NCI-H2196 (cell line): ENCODE results near the gene FAM228B.
"Not testable (repeated sequence)": the region's sequence is repeated elsewhere in the genome, so short reads cannot be mapped to it uniquely, and the experiment has no call there.

Source experiments
- DNase-seq: peaks from one replicate; lab custom pipeline; 2025; ENCODE audit not compliant: unreplicated experiment; lab: John Stamatoyannopoulos, UW

FAM228B gene

GRCh38 chr2:24153478-24153877 lies 30.2 kb downstream of the FAM228B start:
- DNase-seq = no peak

- no peak for DNase-seq
Observed at GRCh38 chr2:24158131-24158530, 34.9 kb downstream of the FAM228B start.

GRCh38 chr2:24159708-24160107 lies 36.4 kb downstream of the FAM228B start:
- DNase-seq = no peak

GRCh38 chr2:24160761-24161160 lies 37.5 kb downstream of the FAM228B start:
- DNase-seq = no peak

- no peak for DNase-seq
Observed at GRCh38 chr2:24162494-24162893, 39.2 kb downstream of the FAM228B start.

- DNase-seq = no peak
Observed at GRCh38 chr2:24163186-24163585, 39.9 kb downstream of the FAM228B start.

GRCh38 chr2:24163601-24164000 lies 40.3 kb downstream of the FAM228B start:
- no peak for DNase-seq

- DNase-seq = no peak
Observed at GRCh38 chr2:24164416-24164973, 41.2 kb downstream of the FAM228B start.

- DNase-seq = no peak
Observed at GRCh38 chr2:24169023-24169422, 45.8 kb downstream of the FAM228B start.

- DNase-seq = no peak
Observed at GRCh38 chr2:24174851-24175277, 51.6 kb downstream of the FAM228B start, which contains the start of gene FAM228A. FAM228A (plus strand) TSS chr2:24175053; CDS start chr2:24175481, 428 bp downstream.

- DNase-seq = no peak
Observed at GRCh38 chr2:24175631-24176187, 52.4 kb downstream of the FAM228B start.

GRCh38 chr2:24176326-24176725 lies 53.1 kb downstream of the FAM228B start:
- no peak for DNase-seq

- no peak for DNase-seq
Observed at GRCh38 chr2:24179683-24180082, 56.4 kb downstream of the FAM228B start.

GRCh38 chr2:24181849-24182248 lies 58.6 kb downstream of the FAM228B start:
- DNase-seq = no peak

- DNase-seq = peak; percentile 29
Observed at GRCh38 chr2:24182507-24182906, 59.2 kb downstream of the FAM228B start.

- DNase-seq = no peak
Observed at GRCh38 chr2:24183366-24184069, 60.2 kb downstream of the FAM228B start.

- DNase-seq = no peak
Observed at GRCh38 chr2:24189551-24189950, 66.3 kb downstream of the FAM228B start.

- DNase-seq = no peak
Observed at GRCh38 chr2:24190503-24190902, 67.2 kb downstream of the FAM228B start.

GRCh38 chr2:24191156-24191555 lies 67.9 kb downstream of the FAM228B start:
- no peak for DNase-seq

GRCh38 chr2:24191848-24192247 lies 68.6 kb downstream of the FAM228B start:
- no peak for DNase-seq

- DNase-seq = not testable (repeated sequence)
Observed at GRCh38 chr2:24197213-24197612, 73.9 kb downstream of the FAM228B start.

GRCh38 chr2:24199968-24200590 lies 76.8 kb downstream of the FAM228B start:
- no peak for DNase-seq
